NCI-H2081 treated with DMSO at 0.1 percent for 48 hours (cell line): ENCODE data around the gene SLC3A2.
"Not testable (repeated sequence)": the region's sequence is repeated elsewhere in the genome, so short reads cannot be mapped to it uniquely, and the experiment has no call there.

Experiments
- DNase-seq: peaks from one replicate; lab custom pipeline; 2025; lab: John Stamatoyannopoulos, UW

SLC3A2 gene

GRCh38 chr11:62880803-62881578 lies at the start of gene SLC3A2:
Gene SLC3A2, plus strand, starts transcription at chr11:62880896. Its CDS starts 128 bp downstream, at chr11:62881024.
- DNase-seq = peak; percentile 49

GRCh38 chr11:62830904-62831519 lies 49.7 kb upstream of the SLC3A2 start:
- DNase-seq = no peak

DNA sequence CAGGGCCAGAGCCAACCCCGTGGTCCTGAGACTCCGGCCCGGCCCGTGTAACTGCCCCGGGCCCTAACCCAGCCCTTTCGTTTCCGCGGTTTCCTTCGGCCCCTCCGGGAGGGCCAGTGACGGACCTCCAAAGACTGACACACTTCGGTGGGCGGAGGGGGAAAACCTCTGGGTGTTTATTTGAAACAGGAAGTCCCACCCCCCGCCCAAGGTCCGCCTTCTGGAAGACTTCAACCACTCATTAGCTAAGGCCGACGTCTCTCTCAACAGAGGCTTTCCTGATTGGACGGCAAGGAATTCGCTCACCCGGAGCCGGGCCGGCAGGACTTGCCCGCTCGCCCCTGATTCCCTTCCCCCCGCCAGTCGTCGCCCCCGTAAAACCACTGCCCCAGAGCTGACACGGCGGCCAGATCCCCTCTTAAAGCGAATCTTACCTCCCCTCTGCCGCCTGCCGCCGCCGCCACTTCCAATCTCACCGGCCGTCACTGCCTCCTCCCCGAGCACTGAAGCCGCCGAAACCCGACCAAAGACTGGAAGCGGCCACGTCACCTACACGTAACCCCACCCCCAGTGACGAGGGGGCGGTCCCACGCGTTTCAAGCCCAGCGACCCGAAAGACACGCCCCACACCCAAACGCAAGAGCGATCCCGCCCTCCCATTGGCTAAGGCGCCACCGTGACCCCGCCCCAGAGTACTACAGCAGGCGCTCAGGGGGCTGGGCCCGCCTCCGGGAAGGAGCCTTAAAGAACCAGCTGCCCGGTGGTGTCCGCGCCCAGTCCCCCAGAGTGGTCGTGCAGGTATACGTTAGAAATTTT lies 49.0 kb upstream of the SLC3A2 start, which contains the start of gene STX5:
Gene STX5, minus strand, starts transcription at position 532 of the 816 bp plus-strand sequence. CDS start 808 bp downstream, outside the sequence.
- DNase-seq = peak; percentile 84

DNA sequence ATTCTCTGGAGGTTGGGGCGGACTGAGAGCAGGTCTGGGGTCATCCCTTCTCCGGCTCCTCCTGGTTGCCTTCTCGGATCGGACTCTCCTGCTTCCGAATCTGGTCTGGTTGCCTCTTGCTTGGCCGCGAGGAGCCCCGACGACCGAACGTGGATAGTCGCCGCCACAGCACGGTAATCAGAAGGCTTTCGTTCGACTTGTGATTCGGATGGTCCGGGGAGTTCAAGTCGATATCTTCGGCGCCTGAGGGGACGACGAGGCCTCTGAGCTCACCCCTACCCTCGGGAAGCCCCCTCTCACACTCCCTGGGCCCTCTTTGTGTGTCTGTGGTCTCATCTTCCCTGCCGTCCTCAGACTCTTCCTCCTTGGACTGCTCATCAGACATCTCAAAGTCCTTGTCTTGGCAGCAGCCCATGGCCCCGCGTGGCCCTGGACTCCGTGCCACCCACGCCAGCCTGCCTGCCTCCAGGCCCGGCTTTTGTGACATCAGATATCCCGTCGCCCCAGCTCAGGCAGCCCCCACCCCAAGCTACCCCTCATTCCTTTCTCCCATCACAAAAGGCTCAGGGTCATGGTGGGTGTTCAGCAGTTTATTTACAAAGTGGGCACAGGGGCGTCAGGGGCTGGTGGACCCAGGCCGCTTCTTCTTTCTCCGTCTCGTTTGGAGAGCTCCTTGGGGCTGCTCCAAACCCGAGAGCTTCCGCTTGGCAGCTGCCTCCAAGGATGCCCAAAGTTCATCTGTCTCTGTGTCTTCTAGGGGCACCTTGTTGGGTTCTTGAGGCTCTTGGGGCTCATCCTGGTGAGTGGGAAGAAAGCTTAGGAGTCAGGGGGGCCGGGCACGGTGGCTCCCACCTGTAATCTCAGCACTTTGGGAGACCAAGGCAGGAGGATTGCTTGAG lies 48.1 kb upstream of the SLC3A2 start, which contains the start of gene TEX54:
Gene TEX54, minus strand, starts transcription at position 506 of the 899 bp plus-strand sequence.
- DNase-seq = no peak

GRCh38 chr11:62835336-62835735 lies 45.4 kb upstream of the SLC3A2 start:
- no peak for DNase-seq

DNA sequence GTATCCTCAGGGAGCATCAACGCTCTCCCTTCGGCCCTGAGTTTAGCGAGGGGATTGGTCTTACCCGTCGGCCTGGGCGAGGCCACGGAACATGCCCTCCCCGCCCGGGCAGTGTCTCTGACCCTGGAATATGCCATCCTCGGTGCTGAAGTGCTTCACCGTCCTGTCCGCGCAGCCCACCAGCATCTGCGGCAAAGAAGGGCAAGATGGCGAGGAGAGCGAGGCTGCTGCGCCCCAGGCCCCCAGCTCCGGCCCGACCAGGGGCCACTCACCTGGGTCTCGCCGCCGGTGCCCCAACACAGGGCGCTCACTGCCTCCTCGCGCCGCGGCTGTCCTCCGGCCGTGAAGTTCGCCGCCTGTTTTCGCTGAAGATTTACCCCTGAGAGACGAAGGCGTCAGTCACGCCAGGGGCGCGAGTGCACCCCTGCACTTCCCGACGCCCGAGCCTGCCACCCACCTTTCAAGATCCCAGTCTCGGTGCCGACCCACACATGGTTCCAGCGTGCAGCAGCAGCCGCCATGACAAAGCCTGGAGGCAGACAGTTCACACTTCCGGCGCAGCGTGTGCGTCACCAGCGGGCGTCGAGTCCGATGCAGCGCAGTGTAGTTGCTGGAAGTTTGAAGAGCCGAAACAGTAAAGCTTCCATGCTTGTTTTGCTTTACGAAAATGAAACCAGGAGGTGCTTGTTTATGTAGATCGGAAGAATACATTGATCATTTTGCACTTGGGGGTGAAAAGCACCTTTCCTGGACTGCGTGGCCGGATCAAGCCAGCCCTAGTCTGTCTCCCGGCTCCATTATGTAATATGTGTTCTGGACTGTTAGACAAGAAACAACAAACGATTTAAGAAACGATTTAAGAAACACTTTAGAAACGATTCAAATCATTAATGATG lies 41.4 kb upstream of the SLC3A2 start, which contains the start of gene WDR74:
Gene WDR74, minus strand, starts transcription at position 541 of the 896 bp plus-strand sequence. Its CDS starts 20 bp downstream, at position 521.
- peak; percentile 32 for DNase-seq

DNA sequence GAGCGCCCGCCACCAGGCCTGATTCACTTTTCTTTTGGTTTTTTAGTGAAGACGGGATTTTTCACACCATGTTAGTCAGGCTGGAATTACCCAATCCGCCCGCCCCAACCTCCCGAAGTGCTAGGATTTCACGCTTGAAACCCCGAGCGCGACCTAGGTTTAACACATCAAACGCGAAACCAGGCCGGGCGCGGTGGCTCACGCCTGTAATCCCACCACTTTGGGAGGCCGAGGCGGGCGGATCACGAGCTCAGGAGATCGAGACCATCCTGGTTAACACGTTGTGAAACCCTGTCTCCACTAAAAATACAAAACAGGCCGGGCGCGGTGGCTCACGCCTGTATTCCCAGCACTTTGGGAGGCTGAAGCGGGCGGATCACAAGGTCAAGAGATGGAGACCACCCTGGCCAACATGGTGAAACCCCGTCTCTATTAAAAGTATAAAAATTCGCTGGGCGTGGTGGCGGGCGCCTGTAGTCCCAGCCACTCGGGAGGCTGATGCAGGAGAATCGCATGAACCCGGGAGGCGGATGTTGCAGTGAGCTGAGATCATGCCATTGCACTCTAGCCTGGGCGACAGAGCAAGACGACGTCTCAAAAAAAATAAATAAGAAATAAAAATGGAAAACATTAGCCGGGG lies 39.9 kb upstream of the SLC3A2 start:
- not testable (repeated sequence) for DNase-seq

DNA sequence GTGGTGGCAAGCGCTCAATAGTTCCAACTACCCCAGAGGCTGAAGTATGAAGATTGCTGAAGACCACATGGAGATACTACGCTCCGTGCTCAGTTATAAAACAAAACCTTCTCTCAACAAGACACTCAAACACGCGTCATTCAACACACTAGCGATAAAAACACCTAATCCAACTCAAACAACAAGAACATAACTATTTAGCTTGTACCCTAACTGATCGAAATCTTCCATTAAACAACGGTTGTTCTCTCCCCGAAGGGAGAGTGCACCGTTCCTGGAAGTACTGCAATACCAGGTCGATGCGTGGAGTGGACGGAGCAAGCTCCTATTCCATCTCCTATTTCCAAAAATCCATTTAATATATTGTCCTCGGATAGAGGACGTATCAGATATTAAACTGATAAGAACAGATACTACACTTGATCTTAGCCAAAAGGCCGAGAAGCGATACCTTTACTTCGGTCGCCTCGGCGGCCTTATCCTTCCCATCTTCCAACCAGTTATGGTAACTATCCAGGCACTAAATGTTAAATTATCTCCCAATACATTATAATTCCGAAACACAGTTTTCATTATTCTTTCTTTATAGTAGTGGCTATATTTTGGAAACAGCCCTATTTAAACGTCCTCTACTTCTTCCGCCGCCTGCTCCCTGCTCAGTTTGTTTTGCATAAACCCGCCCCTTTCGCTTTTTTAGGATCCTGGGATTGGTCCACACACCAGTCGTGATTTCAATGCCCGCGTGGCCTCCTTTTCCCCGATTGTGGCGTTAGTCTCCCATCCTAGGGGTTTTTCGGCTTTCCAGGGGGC lies 39.1 kb upstream of the SLC3A2 start:
- DNase-seq = peak; percentile 99

DNA sequence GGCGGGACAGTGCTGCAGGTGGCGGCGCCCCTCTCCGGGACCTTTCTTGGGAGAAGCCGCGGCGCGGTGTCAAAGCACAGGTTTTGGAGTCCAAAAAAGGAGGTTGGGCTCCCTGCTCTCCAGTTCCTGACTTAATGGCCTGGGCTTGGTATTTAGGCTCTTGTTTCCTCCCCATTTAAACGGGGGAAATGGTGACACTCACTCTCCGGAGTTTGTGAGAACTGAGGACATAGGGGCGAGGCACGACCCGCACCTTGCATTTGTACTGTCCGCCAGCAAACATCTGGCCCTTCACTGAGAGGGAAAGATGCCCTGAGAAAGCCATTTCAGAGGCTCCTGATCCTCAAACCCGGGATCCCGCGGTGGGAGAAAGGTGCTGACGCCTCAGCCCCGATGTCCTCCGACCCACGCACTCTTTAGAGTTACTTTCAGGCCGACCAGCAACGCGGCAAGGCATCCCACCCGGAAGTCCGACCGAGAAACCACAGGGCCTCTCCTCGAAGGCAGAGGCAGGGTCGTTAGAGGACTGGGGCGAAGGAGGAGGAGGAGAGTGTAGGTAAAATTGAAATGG lies 38.4 kb upstream of the SLC3A2 start:
- no peak for DNase-seq

- DNase-seq = not testable (repeated sequence)
These were observed 37.8 kb upstream of the SLC3A2 start for GRCh38 chr11:62842891-62843290.

DNA sequence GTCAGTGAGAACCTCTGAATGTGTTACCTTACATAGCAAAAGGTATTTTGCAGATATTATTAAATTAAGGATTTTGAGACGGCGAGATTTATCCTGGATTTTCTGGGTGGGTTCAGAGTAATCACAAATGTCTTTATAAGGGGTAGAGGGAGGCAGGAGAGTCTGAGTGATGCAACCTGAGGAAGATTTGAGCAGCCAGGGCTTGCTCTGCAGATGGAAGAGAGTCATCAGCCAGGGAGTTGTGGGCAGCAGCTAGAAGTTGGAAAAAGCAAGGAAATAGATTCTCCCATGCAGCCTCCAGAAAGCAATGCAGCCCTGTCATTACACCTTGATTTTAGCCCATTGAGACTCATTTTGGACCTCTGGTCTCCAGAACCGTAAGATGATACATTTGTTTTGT lies 37.2 kb upstream of the SLC3A2 start:
- DNase-seq = no peak

DNA sequence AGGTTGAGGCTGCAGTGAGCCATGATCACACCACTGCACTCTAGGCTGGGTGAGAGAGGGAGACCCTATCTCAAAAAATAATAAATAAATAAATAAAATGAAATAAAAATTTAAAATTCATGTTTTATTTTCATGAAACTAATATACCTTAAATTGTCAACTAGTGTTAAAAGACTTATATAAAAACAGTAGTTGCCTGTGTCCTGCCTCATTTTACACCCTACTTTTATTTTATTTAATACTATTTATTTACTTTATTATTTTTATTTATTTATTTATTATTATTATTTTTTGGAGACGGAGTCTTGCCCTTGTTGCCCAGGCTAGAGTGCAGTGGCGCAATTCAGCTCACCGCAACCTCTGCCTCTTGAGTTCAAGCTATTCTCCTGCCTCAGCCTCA lies 36.5 kb upstream of the SLC3A2 start:
- no peak for DNase-seq

DNA sequence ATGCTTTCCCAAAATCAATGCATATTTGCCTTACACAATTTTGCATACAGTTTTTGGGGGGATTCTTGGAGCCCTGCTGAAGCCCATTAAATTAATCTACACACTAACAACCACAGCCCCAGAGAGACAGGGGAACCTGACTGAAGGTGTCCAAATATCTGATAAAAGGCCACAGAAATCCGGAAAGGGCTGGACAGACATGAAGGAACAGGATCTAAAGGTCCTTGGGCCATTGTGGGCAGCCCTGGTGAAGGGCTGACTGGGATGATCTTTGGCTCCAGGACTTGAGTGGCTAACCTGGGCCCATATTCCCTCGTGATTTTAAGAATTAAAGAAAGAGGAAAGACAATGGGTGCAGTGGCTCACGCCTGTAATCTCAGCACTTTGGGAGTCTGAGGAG lies 34.5 kb upstream of the SLC3A2 start:
- DNase-seq = no peak

GRCh38 chr11:62847767-62848314 lies 32.9 kb upstream of the SLC3A2 start:
- no peak for DNase-seq

DNA sequence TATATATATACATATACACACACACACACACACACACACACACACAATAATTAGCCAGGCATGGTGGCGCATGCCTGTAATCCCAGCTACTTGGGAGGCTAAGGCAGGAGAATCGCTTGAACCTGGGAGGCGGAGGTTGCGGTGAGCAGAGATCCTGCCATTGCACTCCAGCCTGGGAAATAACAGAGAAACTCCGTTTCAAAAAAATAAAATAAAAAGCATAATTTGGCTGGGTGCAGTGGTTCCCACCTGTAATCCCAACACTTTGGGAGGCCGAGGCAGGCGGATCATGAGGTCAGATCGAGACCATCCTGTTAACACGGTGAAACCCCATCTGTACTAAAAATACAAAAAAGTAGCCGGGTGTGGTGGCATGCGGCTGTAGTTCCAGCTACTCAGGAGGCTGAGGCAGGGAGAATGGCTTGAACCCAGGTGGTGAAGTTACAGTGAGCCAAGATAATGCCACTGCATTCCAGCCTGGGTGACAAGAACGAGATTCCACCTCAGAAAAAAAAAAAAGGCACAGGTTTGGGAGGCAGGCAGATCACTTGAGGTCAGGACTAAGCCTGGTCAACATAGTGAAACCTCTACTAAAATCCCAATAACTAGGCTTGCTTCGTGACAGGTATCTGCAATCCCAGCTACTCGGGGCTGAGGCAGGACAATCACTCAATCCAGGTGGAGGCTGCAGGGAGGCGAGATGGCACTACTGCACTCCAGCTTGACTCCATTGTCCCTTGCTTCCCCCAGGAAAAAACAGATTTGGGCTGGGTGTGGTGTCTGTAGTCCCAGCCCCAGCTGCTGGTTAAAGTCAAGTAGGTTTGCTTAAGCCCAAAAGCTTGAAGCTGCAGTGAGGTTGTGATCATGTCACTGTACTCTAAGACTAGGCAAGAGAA lies 29.5 kb upstream of the SLC3A2 start:
- no peak for DNase-seq

- no peak for DNase-seq
These were observed 28.7 kb upstream of the SLC3A2 start for GRCh38 chr11:62851807-62852522.
